PC-9 (cell line): ENCODE results near the gene UNC13A.

Experiments
- CTCF ChIP-seq: fragments of 200-600 bp; sonication (generic); conservative IDR thresholded peaks from 2 replicates; pipeline ENCODE4 v1.6.1; 2017; ENCODE audit warnings: mixed run types, antibody characterized with exemption, mild to moderate bottlenecking, moderate library complexity
- EZH2 ChIP-seq: fragments of 200-600 bp; sonication (generic); IDR thresholded peaks from 2 replicates; pipeline ENCODE4 v1.8.0; 2017; ENCODE audit warnings: antibody characterized with exemption, low read depth

- no peak for TF ChIP-seq CTCF
- no peak for TF ChIP-seq EZH2
Measured at GRCh38 chr19:17562097-17562496, 126.1 kb downstream of the UNC13A start.
